ENCODE data around the gene GMNN.

The GMNN gene

DNA sequence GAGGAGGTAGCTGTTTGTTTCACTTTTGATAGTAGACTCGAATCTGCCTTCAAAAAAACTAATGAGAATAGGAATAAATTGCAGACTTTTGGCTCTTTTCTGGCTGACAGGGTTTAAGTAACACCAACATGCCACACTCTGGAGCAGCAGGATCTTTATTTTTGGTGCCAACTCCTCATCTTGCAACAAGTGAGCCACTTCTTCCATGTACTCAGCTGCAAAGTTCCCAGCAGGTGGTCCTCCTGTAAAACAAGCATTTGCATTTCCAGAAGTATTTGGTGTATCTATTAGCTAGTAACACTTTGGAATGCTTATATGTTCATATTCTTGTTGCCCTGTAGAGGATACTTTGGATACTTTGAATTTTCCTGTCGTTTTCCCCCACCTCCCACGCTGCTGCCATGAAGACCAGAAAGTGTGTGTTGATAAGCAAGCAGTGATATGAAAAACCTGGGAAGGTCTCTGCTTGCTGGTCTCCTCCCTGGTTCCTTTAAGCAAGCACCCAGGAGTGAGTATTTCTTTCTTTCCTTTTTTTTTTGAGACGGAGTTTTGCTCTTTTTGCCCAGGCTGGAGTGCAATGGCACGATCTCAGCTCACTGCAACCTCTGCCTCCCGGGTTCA is 23.0 kb downstream of the GMNN start:
- H3K9me3 ChIP-seq (ENCODE audit: control insufficient read depth, insufficient read depth, low read depth, low read length), result no peaks in the 10 kb centered on the region
- CTCF ChIA-PET, result interaction anchor here (0.6 kb wide), 1 partner anchor 284 kb away, joined by 3 read pairs; no protein-coding TSS in a partner anchor
- POLR2A ChIA-PET, result no interaction called here
- H3K4me3 ChIP-seq (ENCODE audit: low read depth, low read length), result no peak overlapping the region
- H3K4me1 ChIP-seq (ENCODE audit: control insufficient read depth, insufficient read depth, low read length), result no peaks in the 10 kb centered on the region
- no peaks in the 10 kb centered on the region for H3K36me3 ChIP-seq (ENCODE audit: control insufficient read depth in 2 of 2, insufficient read depth in 1 of 2, low read length in 2 of 2)
- TF ChIP-seq ZNF398 (tag by site-specific recombination; IDR thresholded peaks at IDR 0.05) (no peak), BCL6B (tag by site-specific recombination; IDR thresholded peaks at IDR 0.05) (no peak), SCRT1 (tag by site-specific recombination; IDR thresholded peaks at IDR 0.05; ENCODE audit: borderline replicate concordance) (0 out of 2 replicates have a peak, but pooled peaks have one; percentile 26), ZNF362 (tag by site-specific recombination; IDR thresholded peaks at IDR 0.05) (no peak), ZNF292 (tag by site-specific recombination; IDR thresholded peaks at IDR 0.05; ENCODE audit: borderline replicate concordance, low read depth) (no peak), ZNF239 (tag by site-specific recombination; IDR thresholded peaks at IDR 0.05) (no peak), ZBTB7A (tag by site-specific recombination; IDR thresholded peaks at IDR 0.05; ENCODE audit: low read depth) (no peak), ZNF155 (tag by site-specific recombination; IDR thresholded peaks at IDR 0.05) (no peak), SCRT2 (tag by site-specific recombination; IDR thresholded peaks at IDR 0.05) (peak; percentile 77)
- H3K27ac ChIP-seq (ENCODE audit: extremely low read depth, low read depth, low read length), result no peak overlapping the region

- Histone ChIP-seq H3K4me1 (ENCODE audit: control insufficient read depth, insufficient read depth, low read length) (no peaks in the 10 kb centered on the region), H3K9me3 (ENCODE audit: control insufficient read depth, insufficient read depth, low read depth, low read length) (no peaks in the 10 kb centered on the region), H3K4me3 (ENCODE audit: low read depth, low read length) (no peak within 1 kb of the TSS), H3K27ac (ENCODE audit: extremely low read depth, low read depth, low read length) (no peak within 1 kb of the TSS), H3K36me3 (ENCODE audit: control insufficient read depth in 2 of 2, insufficient read depth in 1 of 2, low read length in 2 of 2) (no peaks in the 10 kb centered on the region)
- CTCF ChIA-PET, result interaction anchor here (0.7 kb wide), 1 partner anchor 618 kb away, joined by 5 read pairs; no protein-coding TSS in a partner anchor
- POLR2A ChIA-PET, result no interaction called here
- TF ChIP-seq GFI1B (tag by site-specific recombination; IDR thresholded peaks at IDR 0.05) (no peak), ZBTB1 (tag by site-specific recombination; IDR thresholded peaks at IDR 0.05) (no peak), ZNF658 (tag by site-specific recombination; IDR thresholded peaks at IDR 0.05) (no peak), ZNF223 (tag by site-specific recombination; IDR thresholded peaks at IDR 0.05) (no peak), ZFP69B (tag by site-specific recombination; IDR thresholded peaks at IDR 0.05) (no peak), ZNF157 (tag by site-specific recombination; IDR thresholded peaks at IDR 0.05) (no peak), FEZF1 (tag by site-specific recombination; IDR thresholded peaks at IDR 0.05) (no peak), ZNF184 (tag by site-specific recombination; IDR thresholded peaks at IDR 0.05) (no peak), GLIS2 (tag by site-specific recombination; IDR thresholded peaks at IDR 0.05) (no peak), ZNF350 (tag by site-specific recombination; IDR thresholded peaks at IDR 0.05) (no peak), ZNF580 (tag by site-specific recombination; IDR thresholded peaks at IDR 0.05) (no peak), ZNF639 (tag by site-specific recombination; IDR thresholded peaks at IDR 0.05) (no peak), RBAK (tag by site-specific recombination; IDR thresholded peaks at IDR 0.05) (no peak), ZNF214 (tag by site-specific recombination; IDR thresholded peaks at IDR 0.05; ENCODE audit: borderline replicate concordance) (no peak), ZNF146 (tag by site-specific recombination; IDR thresholded peaks at IDR 0.05) (no peak), ZNF140 (tag by site-specific recombination; IDR thresholded peaks at IDR 0.05) (no peak)
Observed at GRCh38 chr6:24798740-24799540, 24.2 kb downstream of the GMNN start, which contains the start of gene ARMH2. TSS of gene ARMH2 (minus strand) at chr6:24798917. CDS start at chr6:24798857, 60 bp downstream.
